ENCODE measurements around the gene LCN9.

Gene LCN9

GRCh38 chr9:135698767-135699166, 35.7 kb downstream of the LCN9 start:
- no peak for DNase-seq (ENCODE audit: low read depth in 2 of 2)

DNA sequence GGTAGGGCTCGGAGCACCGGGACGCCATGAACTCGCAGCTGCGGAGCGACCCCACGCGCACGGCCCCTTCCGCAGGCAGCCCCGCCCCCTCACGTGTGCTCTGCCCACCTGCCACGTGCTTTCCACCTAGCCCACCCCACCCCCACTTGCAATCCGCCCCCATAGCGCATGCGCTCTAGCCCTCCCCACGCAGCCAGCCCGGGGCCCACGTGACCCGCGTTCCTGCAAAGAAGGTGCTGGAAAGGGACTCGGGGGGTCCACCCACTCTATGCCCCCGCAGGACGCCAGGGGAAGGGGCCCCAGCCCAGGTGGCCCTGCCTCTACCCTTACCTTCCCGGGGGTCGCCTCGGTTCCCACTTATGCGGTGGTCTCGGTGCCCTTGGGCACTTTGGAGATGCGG, 36.3 kb downstream of the LCN9 start, which contains the start of gene SOHLH1:
TSS of gene SOHLH1 (minus strand) at position 42 of the 400 bp plus-strand sequence. CDS start at position 28, 14 bp downstream.
- no peak for DNase-seq (ENCODE audit: low read depth in 2 of 2)

- no peak for DNase-seq (ENCODE audit: low read depth in 2 of 2)
These were observed 37.4 kb downstream of the LCN9 start for GRCh38 chr9:135700525-135700924.

- DNase-seq (ENCODE audit: low read depth in 2 of 2), result no peak
These were observed 38.2 kb downstream of the LCN9 start for GRCh38 chr9:135701067-135701958.

- DNase-seq (ENCODE audit: low read depth in 2 of 2), result peak; percentile 40 to 56
These were observed 39.0 kb downstream of the LCN9 start, which contains the start of gene KCNT1 for GRCh38 chr9:135701959-135702721. Gene KCNT1 (plus strand): TSS chr9:135702185. CDS start chr9:135702259, 74 bp downstream.

GRCh38 chr9:135703726-135704125, 40.6 kb downstream of the LCN9 start:
- no peak for DNase-seq (ENCODE audit: low read depth in 2 of 2)

- no peak for DNase-seq (ENCODE audit: low read depth in 2 of 2)
These were observed 41.4 kb downstream of the LCN9 start for GRCh38 chr9:135704483-135704882.

GRCh38 chr9:135705376-135705775, 42.3 kb downstream of the LCN9 start:
- no peak for DNase-seq (ENCODE audit: low read depth in 2 of 2)

GRCh38 chr9:135706288-135706687, 43.2 kb downstream of the LCN9 start:
- DNase-seq (ENCODE audit: low read depth in 2 of 2), result no peak

- DNase-seq (ENCODE audit: low read depth in 2 of 2), result no peak
These were observed 44.4 kb downstream of the LCN9 start for GRCh38 chr9:135707252-135708138.

GRCh38 chr9:135708164-135708563, 45.1 kb downstream of the LCN9 start:
- no peak for DNase-seq (ENCODE audit: low read depth in 2 of 2)

DNA sequence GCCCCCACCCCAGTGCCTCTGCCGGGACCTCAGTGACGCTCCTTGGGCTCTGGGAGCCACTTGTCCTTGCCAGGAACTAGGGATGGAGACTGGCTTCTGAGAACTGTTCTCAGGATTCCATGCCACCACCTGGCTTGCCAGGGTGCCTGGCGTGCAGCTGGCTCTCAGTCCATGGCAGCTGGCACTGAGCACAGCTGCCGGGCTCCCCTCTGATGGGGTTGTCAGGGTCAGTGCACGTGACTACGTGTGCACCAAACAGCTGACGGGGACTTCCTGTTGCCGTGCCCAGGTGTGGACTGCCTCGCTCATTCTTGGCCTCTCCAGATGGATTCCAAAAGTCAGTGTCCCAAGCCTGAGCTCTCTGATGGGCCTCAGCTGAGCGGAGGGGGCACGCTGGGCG, 48.3 kb downstream of the LCN9 start:
- no peak for DNase-seq (ENCODE audit: low read depth in 2 of 2)

DNA sequence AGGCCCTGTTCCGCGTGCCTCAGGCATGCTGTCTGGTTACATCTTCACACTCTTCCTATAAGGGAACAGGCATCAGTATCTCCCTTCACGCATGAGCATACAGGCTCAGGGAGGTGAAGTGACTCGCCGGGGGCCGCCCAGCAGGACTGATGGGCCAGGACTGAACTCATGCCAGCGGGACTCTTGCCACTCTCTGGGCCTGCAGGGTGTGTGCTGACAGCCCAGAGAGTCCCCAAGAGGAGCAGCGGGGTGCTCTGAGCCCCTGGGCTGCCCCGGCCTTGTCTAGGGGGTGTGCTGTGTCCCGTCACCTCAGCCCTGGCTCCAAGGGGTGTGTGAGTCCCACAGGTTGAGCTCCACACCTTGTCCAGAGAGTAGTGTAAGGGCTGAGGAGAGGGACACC, 48.8 kb downstream of the LCN9 start:
- DNase-seq (ENCODE audit: low read depth in 2 of 2), result no peak

- DNase-seq (ENCODE audit: low read depth in 2 of 2), result no peak
These were observed 49.6 kb downstream of the LCN9 start for GRCh38 chr9:135712613-135713295.

DNA sequence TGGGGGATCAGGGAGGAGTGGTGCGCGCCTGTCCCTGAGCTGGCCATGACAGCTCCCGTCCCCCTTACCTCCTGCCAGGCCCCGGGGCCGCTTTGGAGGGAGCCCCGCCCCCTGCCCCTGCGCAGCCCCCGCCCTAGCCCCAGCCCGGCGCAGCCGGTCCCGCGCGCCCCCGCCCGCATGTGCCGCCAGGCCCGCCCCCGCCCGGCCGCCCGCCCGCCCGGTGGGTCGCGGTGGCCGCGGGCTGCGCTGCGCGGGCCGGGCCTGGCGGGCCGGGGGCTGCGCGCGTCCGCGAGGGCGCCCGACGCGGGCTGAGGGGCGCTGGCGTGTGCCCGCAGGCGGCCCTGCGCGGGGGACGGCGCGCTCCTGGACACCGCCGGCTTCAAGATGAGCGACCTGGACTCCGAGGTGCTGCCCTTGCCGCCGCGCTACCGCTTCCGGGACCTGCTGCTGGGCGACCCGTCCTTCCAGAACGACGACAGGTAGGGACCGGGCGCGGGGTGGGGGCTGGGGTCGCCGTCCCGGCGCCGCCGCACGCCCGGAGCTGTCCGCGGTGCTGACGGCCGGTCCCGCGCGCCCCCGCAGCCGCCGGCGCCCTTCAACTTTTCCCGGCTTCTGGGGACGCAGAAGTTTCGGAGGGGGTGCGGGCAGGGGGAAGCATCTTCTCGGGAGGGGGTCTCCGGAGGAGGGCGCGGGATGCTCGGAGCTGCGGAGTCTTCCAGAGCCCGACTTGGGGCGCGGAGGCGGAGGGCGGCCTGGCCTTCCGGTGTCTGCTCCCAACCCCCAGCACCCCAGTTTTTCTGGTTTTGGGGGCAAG, 51.3 kb downstream of the LCN9 start:
- DNase-seq (ENCODE audit: low read depth in 2 of 2), result no peak

DNA sequence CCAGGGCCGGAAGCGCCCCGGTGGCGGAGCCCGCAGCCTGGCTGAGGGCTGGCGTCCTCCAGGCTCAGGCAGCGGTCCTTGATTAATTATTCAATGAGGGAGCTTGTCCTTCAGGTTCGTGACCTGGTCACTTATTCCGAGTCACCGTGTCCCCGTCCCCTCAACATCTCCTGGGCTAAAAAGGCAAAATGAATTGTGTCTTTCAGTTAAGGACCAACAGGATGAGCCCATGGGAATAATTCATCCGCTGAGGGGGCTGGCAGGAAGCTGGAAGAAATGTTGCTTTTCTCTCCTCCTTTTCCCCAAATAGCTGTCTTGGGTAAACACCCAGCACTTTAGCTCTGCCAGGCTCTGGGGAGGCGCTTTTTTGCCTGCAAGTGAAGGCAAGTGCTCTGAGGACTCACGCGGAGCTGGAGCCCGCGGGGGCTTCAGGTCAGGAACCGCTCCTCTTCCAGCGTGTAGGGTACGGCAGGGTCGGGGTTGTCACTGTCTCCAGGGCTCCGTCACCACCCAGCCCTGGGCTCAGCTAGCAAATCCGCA, 52.0 kb downstream of the LCN9 start:
- no peak for DNase-seq (ENCODE audit: low read depth in 2 of 2)

GRCh38 chr9:135716045-135716444, 52.9 kb downstream of the LCN9 start:
- no peak for DNase-seq (ENCODE audit: low read depth in 2 of 2)
